Measurements from ENCODE around the gene LPCAT1.
"Not testable (repeated sequence)": the region's sequence is repeated elsewhere in the genome, so short reads cannot be mapped to it uniquely, and the experiment has no call there.

The LPCAT1 gene

GRCh38 chr5:1424716-1425115 lies 99.0 kb downstream of the LPCAT1 start:
- H3K27me3 ChIP-seq (ENCODE audit: insufficient read depth, low read length, poor library complexity, severe bottlenecking): no peaks in the 10 kb centered on the region
- H3K79me2 ChIP-seq (ENCODE audit: insufficient read depth, low read length): no peaks in the 10 kb centered on the region
- TF ChIP-seq, protein P1, sequence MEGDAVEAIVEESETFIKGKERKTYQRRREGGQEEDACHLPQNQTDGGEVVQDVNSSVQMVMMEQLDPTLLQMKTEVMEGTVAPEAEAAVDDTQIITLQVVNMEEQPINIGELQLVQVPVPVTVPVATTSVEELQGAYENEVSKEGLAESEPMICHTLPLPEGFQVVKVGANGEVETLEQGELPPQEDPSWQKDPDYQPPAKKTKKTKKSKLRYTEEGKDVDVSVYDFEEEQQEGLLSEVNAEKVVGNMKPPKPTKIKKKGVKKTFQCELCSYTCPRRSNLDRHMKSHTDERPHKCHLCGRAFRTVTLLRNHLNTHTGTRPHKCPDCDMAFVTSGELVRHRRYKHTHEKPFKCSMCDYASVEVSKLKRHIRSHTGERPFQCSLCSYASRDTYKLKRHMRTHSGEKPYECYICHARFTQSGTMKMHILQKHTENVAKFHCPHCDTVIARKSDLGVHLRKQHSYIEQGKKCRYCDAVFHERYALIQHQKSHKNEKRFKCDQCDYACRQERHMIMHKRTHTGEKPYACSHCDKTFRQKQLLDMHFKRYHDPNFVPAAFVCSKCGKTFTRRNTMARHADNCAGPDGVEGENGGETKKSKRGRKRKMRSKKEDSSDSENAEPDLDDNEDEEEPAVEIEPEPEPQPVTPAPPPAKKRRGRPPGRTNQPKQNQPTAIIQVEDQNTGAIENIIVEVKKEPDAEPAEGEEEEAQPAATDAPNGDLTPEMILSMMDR (conservative IDR thresholded peaks at IDR 0.05; ENCODE audit: low read length): no peak
- no peak for TF ChIP-seq EZH2phosphoT487 (IDR thresholded peaks at IDR 0.05; ENCODE audit: borderline replicate concordance)
- peaks cover 19% of the 10 kb centered on the region; the same call in 1 of the 2 replicates for H3K9me3 ChIP-seq (ENCODE audit: insufficient read depth, low read depth, low read length)
- H3K4me1 ChIP-seq (ENCODE audit: insufficient read depth, low read length, poor library complexity, severe bottlenecking): no peaks in the 10 kb centered on the region
- H3K4me3 ChIP-seq (ENCODE audit: low read length, poor library complexity, severe bottlenecking): no peak overlapping the region
- H3F3A ChIP-seq (ENCODE audit: low read depth): no peaks in the 10 kb centered on the region
- no peak overlapping the region for H3K9ac ChIP-seq (ENCODE audit: low read depth, low read length, poor library complexity, severe bottlenecking)
- H3K9me2 ChIP-seq (replicated peaks; ENCODE audit: low read depth, low read length): no peaks in the 10 kb centered on the region
- no peak overlapping the region for H3K4me2 ChIP-seq (ENCODE audit: low read depth, low read length, poor library complexity, severe bottlenecking)
- no peak overlapping the region for H2AFZ ChIP-seq (ENCODE audit: low read length)
- H4K20me1 ChIP-seq (ENCODE audit: insufficient read depth, low read length, poor library complexity, severe bottlenecking): no peaks in the 10 kb centered on the region
- H3K36me3 ChIP-seq (ENCODE audit: insufficient read depth, low read length): no peaks in the 10 kb centered on the region

DNA sequence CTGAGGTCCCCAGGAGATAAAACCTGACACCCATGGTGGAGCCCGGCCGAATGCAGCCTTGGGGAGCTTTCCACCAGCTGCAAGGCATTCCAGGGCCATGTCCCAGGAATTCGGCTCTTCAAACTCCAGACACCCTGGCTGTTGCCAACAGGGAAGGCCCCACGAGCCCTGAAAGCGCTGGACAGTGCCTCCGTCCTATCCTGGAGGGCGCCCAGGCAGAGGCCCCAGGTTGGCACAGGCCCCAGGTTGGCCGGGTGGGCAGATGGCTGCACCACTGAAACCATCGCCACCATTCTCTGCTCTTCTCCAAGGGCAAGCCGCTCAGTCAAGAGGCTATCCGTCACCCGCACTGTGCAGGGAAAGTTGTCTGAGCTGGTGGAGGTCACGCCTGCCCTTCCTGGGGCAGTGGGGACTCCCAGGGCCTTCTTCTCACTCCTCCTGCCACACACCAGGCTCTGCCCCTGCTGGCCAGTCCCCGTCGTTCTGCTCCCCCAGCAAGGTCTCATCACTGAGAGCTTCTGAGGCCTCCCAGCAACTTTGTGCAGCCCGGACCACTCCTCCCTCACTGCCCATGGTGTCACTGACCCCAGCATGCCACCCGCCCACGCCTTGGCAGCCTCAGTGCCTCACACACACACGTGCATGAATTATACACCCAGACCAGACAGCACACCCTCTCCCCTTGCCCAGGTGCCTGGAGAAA lies 99.7 kb downstream of the LPCAT1 start:
- Histone ChIP-seq H3K4me1 (ENCODE audit: insufficient read depth, low read length, poor library complexity, severe bottlenecking) (no peaks in the 10 kb centered on the region), H2AFZ (ENCODE audit: low read length) (no peak overlapping the region), H4K20me1 (ENCODE audit: insufficient read depth, low read length, poor library complexity, severe bottlenecking) (no peaks in the 10 kb centered on the region), H3K9me3 (ENCODE audit: insufficient read depth, low read depth, low read length) (peaks cover 17% of the 10 kb centered on the region; the same call in 1 of the 2 replicates), H3F3A (ENCODE audit: low read depth) (no peaks in the 10 kb centered on the region), H3K9ac (ENCODE audit: low read depth, low read length, poor library complexity, severe bottlenecking) (no peak overlapping the region), H3K9me2 (replicated peaks; ENCODE audit: low read depth, low read length) (no peaks in the 10 kb centered on the region), H3K36me3 (ENCODE audit: insufficient read depth, low read length) (no peaks in the 10 kb centered on the region), H3K27me3 (ENCODE audit: insufficient read depth, low read length, poor library complexity, severe bottlenecking) (no peaks in the 10 kb centered on the region), H3K4me3 (ENCODE audit: low read length, poor library complexity, severe bottlenecking) (no peak overlapping the region), H3K79me2 (ENCODE audit: insufficient read depth, low read length) (no peaks in the 10 kb centered on the region), H3K4me2 (ENCODE audit: low read depth, low read length, poor library complexity, severe bottlenecking) (no peak overlapping the region)
- TF ChIP-seq, protein P1 (conservative IDR thresholded peaks at IDR 0.05; ENCODE audit: low read length): no peak
- TF ChIP-seq EZH2phosphoT487 (IDR thresholded peaks at IDR 0.05; ENCODE audit: borderline replicate concordance): no peak

DNA sequence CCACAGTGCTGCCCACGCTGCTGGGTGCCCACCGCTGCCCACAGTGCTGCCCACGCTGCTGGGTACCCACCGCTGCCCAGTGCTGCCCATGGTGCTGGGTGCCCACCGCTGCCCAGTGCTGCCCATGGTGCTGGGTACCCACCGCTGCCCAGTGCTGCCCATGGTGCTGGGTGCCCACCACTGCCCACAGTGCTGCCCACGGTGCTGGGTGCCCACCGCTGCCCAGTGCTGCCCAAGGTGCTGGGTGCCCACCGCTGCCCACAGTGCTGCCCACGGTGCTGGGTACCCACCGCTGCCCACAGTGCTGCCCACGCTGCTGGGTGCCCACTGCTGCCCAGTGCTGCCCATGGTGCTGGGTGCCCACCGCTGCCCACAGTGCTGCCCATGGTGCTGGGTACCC lies 101.2 kb downstream of the LPCAT1 start:
- not testable (repeated sequence) for H3K9me2 ChIP-seq (replicated peaks; ENCODE audit: low read depth, low read length); H3K4me3 ChIP-seq (ENCODE audit: low read length, poor library complexity, severe bottlenecking); H2AFZ ChIP-seq (ENCODE audit: low read length); H3K9me3 ChIP-seq (ENCODE audit: insufficient read depth, low read depth, low read length); H3K4me1 ChIP-seq (ENCODE audit: insufficient read depth, low read length, poor library complexity, severe bottlenecking); H3F3A ChIP-seq (ENCODE audit: low read depth); H3K27me3 ChIP-seq (ENCODE audit: insufficient read depth, low read length, poor library complexity, severe bottlenecking); H3K4me2 ChIP-seq (ENCODE audit: low read depth, low read length, poor library complexity, severe bottlenecking); H3K9ac ChIP-seq (ENCODE audit: low read depth, low read length, poor library complexity, severe bottlenecking); H3K79me2 ChIP-seq (ENCODE audit: insufficient read depth, low read length); H4K20me1 ChIP-seq (ENCODE audit: insufficient read depth, low read length, poor library complexity, severe bottlenecking); H3K36me3 ChIP-seq (ENCODE audit: insufficient read depth, low read length)

All from Loucy (cell line).